Naive thymus-derived CD8-positive, alpha-beta T cell (primary cell): ENCODE measurements around the gene TACSTD2. TPM values are rescaled to one million over a fixed set of nuclear protein-coding genes. Genes with fewer than 3 reads are reported as not detected.
"Not testable (repeated sequence)": the region's sequence is repeated elsewhere in the genome, so short reads cannot be mapped to it uniquely, and the experiment has no call there.

Experiments used
- ATAC-seq, 2 donors: fragments of 150-1000 bp; cut with Tn5 transposase in 1 of 2; sonication (Bioruptor Pico), chemical (Tn5 transposase) in 1 of 2; 1 replicate in 1 of 2; 2 replicates in 1 of 2; pipeline ENCODE4 v1.10.0; 2021; ENCODE audit warnings: mild to moderate bottlenecking in 2 of 2, moderate library complexity in 2 of 2
- POLR2A ChIA-PET: fragments of 350-600 bp; sonication (Branson Sonifier 250); formaldehyde crosslinking; loops from one replicate; lab custom pipeline; 2021; ENCODE audit warnings: antibody characterized with exemption; lab: Charles Lee
- DNase-seq, 10 donors: peaks; one replicate each; pipeline versions ENCODE4 v3.0.0 to v3.0.0-alpha.2; 2020 to 2022
- H3K27ac Mint-ChIP-seq, 10 donors: one replicate each; pipeline ENCODE4 v1.8.0; 2020 to 2022; ENCODE audit warnings: mild to moderate bottlenecking in 10 of 10, mixed read lengths in 10 of 10, moderate library complexity in 4 of 10, inconsistent platforms in 1 of 10
- H3K27me3 Mint-ChIP-seq, 5 donors: one replicate each; pipeline ENCODE4 v1.8.0; 2021 to 2022; ENCODE audit warnings: mixed read lengths in 5 of 5
- H3K36me3 Mint-ChIP-seq, 3 donors: one replicate each; pipeline ENCODE4 v1.8.0; 2020 to 2022; ENCODE audit warnings: mixed read lengths in 3 of 3, mild to moderate bottlenecking in 2 of 3, inconsistent platforms in 1 of 3
- H3K4me1 Mint-ChIP-seq, 4 donors: one replicate each; pipeline ENCODE4 v1.8.0; 2021 to 2022; ENCODE audit warnings: mixed read lengths in 4 of 4
- H3K4me3 Mint-ChIP-seq, 10 donors: one replicate each; pipeline ENCODE4 v1.8.0; 2020 to 2022; ENCODE audit warnings: mild to moderate bottlenecking in 10 of 10, mixed read lengths in 10 of 10, moderate library complexity in 6 of 10, inconsistent platforms in 1 of 10
- H3K9me3 Mint-ChIP-seq, 9 donors: one replicate each; pipeline ENCODE4 v1.8.0; 2020 to 2022; ENCODE audit warnings: mixed read lengths in 9 of 9, mild to moderate bottlenecking in 3 of 9, inconsistent platforms in 1 of 9, moderate library complexity in 1 of 9
- polyA plus RNA-seq, 3 donors: library from polyadenylated mRNA; unstranded; fragments of 300-500 nt; fragmentation: Illumina TruSeq; gene quantifications; one replicate each; pipeline ENCODE4 v1.2.3, GENCODE V29; 2021
- total RNA-seq, 8 experiments: library from RNA in 2 of 8; stranded (reverse) in 2 of 8; gene quantifications; one replicate each; pipeline ENCODE4 v1.2.3 and lab custom pipeline; 2021 to 2026

Gene TACSTD2
- total RNA-seq (not detected), polyA plus RNA-seq (not detected), total RNA-seq (lab: John Stamatoyannopoulos, UW) (0 reads per million in 6 experiments)

- POLR2A ChIA-PET = no interaction called here
- peaks cover 0 to 3% (median 0%) of the 10 kb centered on the region in 9 donors for H3K9me3 Mint-ChIP-seq
- H3K4me3 Mint-ChIP-seq = peak within 1 kb of the TSS in 9 of 10 donors; percentile 58 to 81 (median 67)
- H3K27me3 Mint-ChIP-seq = peaks cover 38 to 71% (median 54%) of the 10 kb centered on the region in 5 donors
- no peak within 1 kb of the TSS for H3K27ac Mint-ChIP-seq
- ATAC-seq = peak in 1 of 2 donors; percentile 37
- H3K4me1 Mint-ChIP-seq = peaks cover 9 to 23% (median 20%) of the 10 kb centered on the region in 4 donors
- peaks cover 0 to 8% (median 3%) of the 10 kb centered on the region in 3 donors for H3K36me3 Mint-ChIP-seq
- DNase-seq = no peak
These were observed at the start of gene TACSTD2 for GRCh38 chr1:58576727-58577653. Gene TACSTD2, minus strand, starts transcription at chr1:58577252. Its CDS starts 96 bp downstream, at chr1:58577156.

GRCh38 chr1:58626293-58626692 is 49.2 kb upstream of the TACSTD2 start:
- Mint-ChIP-seq H3K36me3 (peaks cover 0 to under 1% (median 0%) of the 10 kb centered on the region in 3 donors), H3K4me3 (no peak overlapping the region), H3K9me3 (peaks cover 0 to 6% (median 3%) of the 10 kb centered on the region in 9 donors), H3K27ac (no peak overlapping the region), H3K27me3 (peaks cover 0 to 5% (median 2%) of the 10 kb centered on the region in 5 donors), H3K4me1 (peaks cover 0 to 2% (median 0%) of the 10 kb centered on the region in 4 donors)
- POLR2A ChIA-PET = no interaction called here
- ATAC-seq = no peak
- no peak for DNase-seq

DNA sequence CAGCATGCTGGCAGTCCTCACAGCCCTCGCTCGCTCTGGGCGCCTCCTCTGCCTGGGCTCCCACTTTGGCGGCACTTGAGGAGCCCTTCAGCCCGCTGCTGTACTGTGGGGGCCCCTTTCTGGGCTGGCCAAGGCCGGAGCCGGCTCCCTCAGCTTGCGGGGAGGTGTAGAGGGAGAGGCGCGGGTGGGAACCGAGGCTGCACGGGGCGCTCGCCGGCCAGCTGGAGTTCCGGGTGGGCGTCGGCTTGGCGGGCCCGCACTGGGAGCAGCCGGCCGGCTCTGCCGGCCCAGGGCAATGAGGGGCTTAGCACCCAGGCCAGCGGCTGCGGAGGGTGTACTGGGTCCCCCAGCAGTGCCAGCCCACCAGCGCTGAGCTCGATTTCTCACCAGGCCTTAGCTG is 46.2 kb upstream of the TACSTD2 start:
- H3K27me3 Mint-ChIP-seq, DNase-seq, H3K27ac Mint-ChIP-seq, POLR2A ChIA-PET, H3K9me3 Mint-ChIP-seq, H3K4me3 Mint-ChIP-seq, H3K36me3 Mint-ChIP-seq, ATAC-seq: not testable (repeated sequence)
- H3K4me1 Mint-ChIP-seq = peaks cover 2 to 10% (median 8%) of the 10 kb centered on the region in 4 donors

DNA sequence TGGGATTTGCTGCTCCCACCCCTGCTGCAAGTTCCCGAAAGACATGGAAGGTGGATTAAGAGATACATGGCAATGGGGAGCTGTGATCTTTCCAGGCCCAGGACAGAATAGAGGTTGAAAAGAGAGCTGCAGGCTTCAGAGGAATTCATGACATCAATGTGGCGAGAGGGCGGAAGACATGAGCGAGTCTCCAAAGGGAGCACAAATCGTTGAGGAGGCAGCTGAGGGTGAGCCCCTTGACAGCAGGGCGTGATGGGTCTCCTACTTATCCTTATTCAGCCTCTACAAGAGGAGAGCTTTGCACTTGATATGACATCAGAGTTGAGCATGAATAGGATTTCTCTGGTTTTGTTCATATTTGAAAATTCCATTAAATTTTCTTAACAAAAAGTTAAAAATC is 45.5 kb upstream of the TACSTD2 start:
- Mint-ChIP-seq H3K4me3 (no peak overlapping the region), H3K27me3 (peaks cover 3 to 13% (median 9%) of the 10 kb centered on the region in 5 donors), H3K9me3 (no peaks in the 10 kb centered on the region), H3K36me3 (no peaks in the 10 kb centered on the region), H3K4me1 (peaks cover 2 to 10% (median 8%) of the 10 kb centered on the region in 4 donors), H3K27ac (peak overlapping the region in 2 of 10 donors; percentile 34 to 70)
- DNase-seq = no peak
- no peak for ATAC-seq
- POLR2A ChIA-PET = no interaction called here

GRCh38 chr1:58621391-58621790 is 44.3 kb upstream of the TACSTD2 start:
- POLR2A ChIA-PET = no interaction called here
- DNase-seq = no peak
- no peaks in the 10 kb centered on the region for H3K9me3 Mint-ChIP-seq

DNA sequence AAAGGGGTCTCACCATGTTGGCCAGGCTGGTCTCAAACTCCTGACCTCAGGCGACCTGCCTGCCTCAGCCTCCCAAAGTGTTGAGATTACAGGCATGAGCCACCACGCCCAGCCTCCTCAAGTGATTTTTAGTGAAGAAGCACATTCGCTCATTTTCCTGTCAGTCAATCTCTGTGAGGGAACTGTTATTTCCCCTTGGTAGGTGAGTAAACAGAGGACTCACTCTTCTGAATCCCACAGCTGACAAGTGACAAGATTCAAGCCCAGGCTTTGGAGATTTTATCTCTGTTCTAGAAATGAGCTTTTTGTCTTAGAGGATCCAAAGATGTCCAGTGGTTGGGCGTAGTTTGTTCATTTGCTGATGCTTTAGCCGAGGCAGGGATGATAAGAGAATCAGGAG is 43.9 kb upstream of the TACSTD2 start:
- H3K4me3 Mint-ChIP-seq = no peak overlapping the region
- H3K27ac Mint-ChIP-seq = no peak overlapping the region
- no peaks in the 10 kb centered on the region for H3K9me3 Mint-ChIP-seq
- H3K27me3 Mint-ChIP-seq = peaks cover 7 to 21% (median 15%) of the 10 kb centered on the region in 5 donors
- no peak for DNase-seq
- H3K36me3 Mint-ChIP-seq = no peaks in the 10 kb centered on the region
- no peak for ATAC-seq
- H3K4me1 Mint-ChIP-seq = peaks cover 2 to 10% (median 8%) of the 10 kb centered on the region in 4 donors
- POLR2A ChIA-PET = no interaction called here

More at GRCh38 chr1:58621391-58621790, 44.3 kb upstream of the TACSTD2 start:
- H3K4me3 Mint-ChIP-seq = no peak overlapping the region
- no peak for ATAC-seq
- H3K36me3 Mint-ChIP-seq = no peaks in the 10 kb centered on the region
- no peak overlapping the region for H3K27ac Mint-ChIP-seq
- peaks cover 2 to 10% (median 8%) of the 10 kb centered on the region in 4 donors for H3K4me1 Mint-ChIP-seq
- peaks cover 4 to 20% (median 13%) of the 10 kb centered on the region in 5 donors for H3K27me3 Mint-ChIP-seq

DNA sequence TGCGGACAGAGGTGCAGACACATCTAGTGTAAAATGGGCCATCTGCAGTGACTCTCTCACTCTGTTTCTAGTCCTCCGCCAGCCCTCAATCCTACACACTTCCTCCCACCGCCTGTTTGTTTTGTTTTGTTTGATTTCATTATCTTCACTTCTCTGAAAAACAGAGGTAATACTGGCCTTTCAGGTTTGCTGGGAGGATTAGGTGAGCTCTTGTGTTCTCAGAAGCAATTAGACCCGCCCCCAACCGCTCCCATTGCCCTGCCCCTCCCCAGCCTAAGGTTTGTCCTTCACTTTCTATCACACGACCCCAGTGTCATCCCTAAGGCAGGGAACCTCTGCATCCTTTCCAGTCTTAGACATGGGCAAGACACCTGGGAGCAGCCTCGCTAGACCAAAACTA is 43.2 kb upstream of the TACSTD2 start:
- no peak for ATAC-seq
- H3K36me3 Mint-ChIP-seq = no peaks in the 10 kb centered on the region
- H3K4me3 Mint-ChIP-seq = no peak overlapping the region
- POLR2A ChIA-PET = no interaction called here
- H3K9me3 Mint-ChIP-seq = no peaks in the 10 kb centered on the region
- H3K4me1 Mint-ChIP-seq = peaks cover 2 to 10% (median 8%) of the 10 kb centered on the region in 4 donors
- DNase-seq = no peak
- H3K27me3 Mint-ChIP-seq = peaks cover 7 to 21% (median 15%) of the 10 kb centered on the region in 5 donors
- no peak overlapping the region for H3K27ac Mint-ChIP-seq

DNA sequence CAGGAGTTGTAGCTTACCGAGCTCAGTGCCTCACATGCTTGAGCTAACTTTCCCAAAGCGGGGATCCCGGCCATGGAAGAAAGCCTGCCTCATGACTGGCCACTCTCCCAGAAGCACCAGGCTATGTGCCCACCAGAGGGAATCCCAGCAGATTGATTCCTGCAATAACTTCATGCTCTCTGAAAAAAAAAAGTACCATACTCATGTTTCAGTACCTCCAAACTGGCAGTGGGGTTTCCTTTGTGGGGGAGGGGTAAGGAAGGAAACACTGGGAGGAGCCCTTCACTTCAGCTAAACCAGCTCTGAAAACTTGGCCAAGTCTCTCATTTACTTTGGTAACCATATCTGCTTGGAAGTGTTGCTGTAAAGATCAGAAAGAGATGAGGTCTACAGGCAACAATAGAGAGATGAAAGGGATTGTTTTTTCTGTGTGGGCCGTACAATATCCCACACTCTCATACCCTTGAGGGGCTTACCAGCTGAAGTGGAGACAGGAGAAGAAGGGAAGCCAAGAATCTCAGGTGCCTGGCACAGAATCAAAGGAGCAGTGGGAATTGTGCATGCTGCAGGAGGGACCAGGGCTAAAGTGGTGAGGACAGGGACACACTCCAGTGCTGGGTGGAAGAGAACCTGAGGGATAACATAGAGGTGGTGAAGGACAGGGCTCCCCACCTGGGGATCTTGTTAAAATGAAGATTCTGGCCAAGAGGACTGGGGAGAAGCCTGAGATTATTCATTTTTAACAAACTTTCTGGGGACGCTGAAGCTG is 42.4 kb upstream of the TACSTD2 start:
- DNase-seq (no peak), ATAC-seq (no peak)
- Mint-ChIP-seq H3K9me3 (no peaks in the 10 kb centered on the region), H3K36me3 (no peaks in the 10 kb centered on the region), H3K4me1 (peaks cover 2 to 10% (median 7%) of the 10 kb centered on the region in 4 donors), H3K27me3 (peaks cover 7 to 25% (median 15%) of the 10 kb centered on the region in 5 donors), H3K27ac (peak overlapping the region in 1 of 10 donors; percentile 74), H3K4me3 (no peak overlapping the region)
- POLR2A ChIA-PET = no interaction called here

GRCh38 chr1:58618303-58618702 is 41.3 kb upstream of the TACSTD2 start:
- H3K4me3 Mint-ChIP-seq = no peak overlapping the region
- no peak overlapping the region for H3K27ac Mint-ChIP-seq
- H3K4me1 Mint-ChIP-seq = peaks cover 2 to 10% (median 7%) of the 10 kb centered on the region in 4 donors
- DNase-seq = no peak
- no peaks in the 10 kb centered on the region for H3K36me3 Mint-ChIP-seq
- no peak for ATAC-seq
- POLR2A ChIA-PET = no interaction called here
- H3K9me3 Mint-ChIP-seq = no peaks in the 10 kb centered on the region
- peaks cover 7 to 32% (median 15%) of the 10 kb centered on the region in 5 donors for H3K27me3 Mint-ChIP-seq

DNA sequence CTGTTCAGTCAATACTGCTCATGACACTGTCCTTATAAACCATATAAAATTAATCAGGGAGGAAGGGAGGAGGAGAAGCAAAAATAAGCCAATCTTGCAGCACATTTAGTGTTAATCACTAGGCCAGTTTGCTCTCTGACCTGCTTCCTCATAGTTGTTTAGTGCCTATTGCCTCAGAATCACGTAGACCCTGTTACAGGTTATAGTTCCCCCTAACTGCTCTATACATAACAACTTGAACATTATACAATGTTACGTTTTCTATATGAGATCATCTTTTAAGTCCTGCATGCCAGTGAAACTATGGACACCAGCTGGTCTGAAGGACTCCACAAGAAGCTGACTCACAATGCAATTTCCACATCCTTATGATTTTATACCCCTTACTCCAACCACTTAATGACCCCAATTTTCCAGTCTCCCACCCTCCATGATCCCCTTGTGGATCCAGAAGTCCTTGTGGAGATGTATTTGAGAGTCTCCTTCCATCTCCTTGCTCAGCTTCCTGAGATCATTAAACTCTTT is 34.9 kb upstream of the TACSTD2 start:
- ATAC-seq (no peak), DNase-seq (no peak)
- Mint-ChIP-seq H3K9me3 (peaks cover 0 to 12% (median 3%) of the 10 kb centered on the region in 9 donors), H3K36me3 (peaks cover 0 to 8% (median 0%) of the 10 kb centered on the region in 3 donors), H3K4me1 (no peaks in the 10 kb centered on the region), H3K27me3 (peaks cover 15 to 63% (median 20%) of the 10 kb centered on the region in 5 donors), H3K27ac (no peak overlapping the region), H3K4me3 (no peak overlapping the region)
- POLR2A ChIA-PET = no interaction called here

GRCh38 chr1:58608945-58609344 is 31.9 kb upstream of the TACSTD2 start:
- no peak for ATAC-seq

DNA sequence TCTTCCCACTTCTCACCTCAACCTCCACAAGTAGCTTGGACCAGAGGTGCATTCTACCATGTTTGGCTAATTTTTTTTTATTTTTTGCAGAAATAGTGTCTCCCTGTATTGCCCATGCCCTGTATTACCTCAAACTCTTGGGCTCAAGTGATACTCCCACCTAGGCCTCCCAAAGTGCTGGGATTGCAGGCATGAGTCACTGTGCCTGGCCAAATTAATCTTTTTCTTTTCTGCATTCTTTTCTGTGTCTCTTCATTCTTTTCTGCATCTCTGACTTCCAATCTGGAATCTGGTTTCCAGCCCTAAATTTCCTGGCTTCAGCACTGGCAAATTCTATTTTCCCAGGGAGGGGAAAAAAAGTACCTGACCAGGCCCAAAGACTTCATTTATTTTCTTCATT is 31.2 kb upstream of the TACSTD2 start:
- ATAC-seq = no peak
- DNase-seq = no peak
- Mint-ChIP-seq H3K4me3 (no peak overlapping the region), H3K36me3 (peaks cover 0 to 30% (median 12%) of the 10 kb centered on the region in 3 donors), H3K9me3 (peaks cover 2 to 42% (median 28%) of the 10 kb centered on the region in 9 donors), H3K4me1 (no peaks in the 10 kb centered on the region), H3K27ac (no peak overlapping the region), H3K27me3 (peaks cover 23 to 67% (median 33%) of the 10 kb centered on the region in 5 donors)
- POLR2A ChIA-PET = no interaction called here

More at GRCh38 chr1:58608945-58609344, 31.9 kb upstream of the TACSTD2 start:
- POLR2A ChIA-PET = no interaction called here
- H3K27ac Mint-ChIP-seq = no peak overlapping the region
- no peaks in the 10 kb centered on the region for H3K4me1 Mint-ChIP-seq
- no peak for DNase-seq
- peaks cover 2 to 36% (median 23%) of the 10 kb centered on the region in 9 donors for H3K9me3 Mint-ChIP-seq
- no peak overlapping the region for H3K4me3 Mint-ChIP-seq
- H3K27me3 Mint-ChIP-seq = peaks cover 19 to 65% (median 32%) of the 10 kb centered on the region in 5 donors
- peaks cover 0 to 27% (median 10%) of the 10 kb centered on the region in 3 donors for H3K36me3 Mint-ChIP-seq
